B cell (primary cell): ENCODE results near the gene RANBP9.

Experiments
- EZH2 ChIP-seq: IDR thresholded peaks from 2 replicates; pipeline ENCODE4 v1.6.1; 2012; ENCODE audit warnings: borderline replicate concordance, low read depth, mild to moderate bottlenecking, moderate library complexity, low read length; ENCODE audit not compliant: insufficient read depth, poor library complexity, severe bottlenecking
- TF ChIP-seq, protein P1 (sequence below): fragments of 200-600 bp; IDR thresholded peaks from one replicate; pipeline ENCODE4 v1.8.0; 2022; ENCODE audit warnings: antibody characterized with exemption, mild to moderate bottlenecking

DNA sequence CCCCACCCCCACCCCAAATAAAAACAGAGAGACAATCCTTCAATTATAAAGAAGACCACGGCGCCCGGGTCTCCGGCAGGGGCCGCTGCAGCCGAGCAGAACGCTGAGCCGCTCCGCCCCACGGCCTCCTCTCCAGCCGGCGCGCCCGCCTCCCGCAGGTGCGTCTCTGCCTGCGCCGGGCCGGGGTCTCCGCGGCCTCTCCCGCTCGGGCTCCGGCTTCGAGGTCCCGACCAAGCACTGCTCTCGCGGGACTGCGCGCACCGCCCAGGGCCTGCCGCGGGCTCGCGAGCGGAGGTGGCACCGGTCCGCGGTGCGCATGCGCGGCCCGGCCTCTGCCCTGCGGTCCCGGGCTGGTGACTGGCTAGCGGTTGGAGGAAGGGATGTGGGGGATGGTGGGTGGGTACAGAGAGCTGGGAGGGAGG is 137.5 kb downstream of the RANBP9 start:
- TF ChIP-seq, protein P1, sequence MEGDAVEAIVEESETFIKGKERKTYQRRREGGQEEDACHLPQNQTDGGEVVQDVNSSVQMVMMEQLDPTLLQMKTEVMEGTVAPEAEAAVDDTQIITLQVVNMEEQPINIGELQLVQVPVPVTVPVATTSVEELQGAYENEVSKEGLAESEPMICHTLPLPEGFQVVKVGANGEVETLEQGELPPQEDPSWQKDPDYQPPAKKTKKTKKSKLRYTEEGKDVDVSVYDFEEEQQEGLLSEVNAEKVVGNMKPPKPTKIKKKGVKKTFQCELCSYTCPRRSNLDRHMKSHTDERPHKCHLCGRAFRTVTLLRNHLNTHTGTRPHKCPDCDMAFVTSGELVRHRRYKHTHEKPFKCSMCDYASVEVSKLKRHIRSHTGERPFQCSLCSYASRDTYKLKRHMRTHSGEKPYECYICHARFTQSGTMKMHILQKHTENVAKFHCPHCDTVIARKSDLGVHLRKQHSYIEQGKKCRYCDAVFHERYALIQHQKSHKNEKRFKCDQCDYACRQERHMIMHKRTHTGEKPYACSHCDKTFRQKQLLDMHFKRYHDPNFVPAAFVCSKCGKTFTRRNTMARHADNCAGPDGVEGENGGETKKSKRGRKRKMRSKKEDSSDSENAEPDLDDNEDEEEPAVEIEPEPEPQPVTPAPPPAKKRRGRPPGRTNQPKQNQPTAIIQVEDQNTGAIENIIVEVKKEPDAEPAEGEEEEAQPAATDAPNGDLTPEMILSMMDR: peak; percentile 48
- TF ChIP-seq EZH2: no peak
